ENCODE measurements around the gene ENOX1.

Gene ENOX1

GRCh38 chr13:43580280-43580679 is 206.5 kb downstream of the ENOX1 start:
- TF ChIP-seq FOXP2 (optimal IDR thresholded peaks at IDR 0.05; ENCODE audit: control extremely low read depth, extremely low read length, insufficient read depth) (no peak), EZH2 (IDR thresholded peaks at IDR 0.05) (no peak), POLR2AphosphoS5 (IDR thresholded peaks at IDR 0.05; ENCODE audit: borderline replicate concordance, low read depth, low read length) (no peak)
- H3K9me3 ChIP-seq (ENCODE audit: low read depth, low read length) = no peaks in the 10 kb centered on the region
- H3K4me3 ChIP-seq = no peak overlapping the region
- H3K9ac ChIP-seq (ENCODE audit: insufficient read length) = no peak overlapping the region
- DNase-seq (ENCODE audit: low read depth, low spot score) = no peak
- H3K36me3 ChIP-seq (ENCODE audit: insufficient read depth, low read length) = no peaks in the 10 kb centered on the region
- H3K27ac ChIP-seq = no peak overlapping the region

GRCh38 chr13:43579321-43579720 is 207.5 kb downstream of the ENOX1 start:
- no peak overlapping the region for H3K9ac ChIP-seq (ENCODE audit: insufficient read length)
- no peaks in the 10 kb centered on the region for H3K9me3 ChIP-seq (ENCODE audit: low read depth, low read length)
- no peak for TF ChIP-seq FOXP2 (optimal IDR thresholded peaks at IDR 0.05; ENCODE audit: control extremely low read depth, extremely low read length, insufficient read depth)
- no peak for TF ChIP-seq POLR2AphosphoS5 (IDR thresholded peaks at IDR 0.05; ENCODE audit: borderline replicate concordance, low read depth, low read length)
- no peak for TF ChIP-seq EZH2 (IDR thresholded peaks at IDR 0.05)
- H3K4me3 ChIP-seq = no peak overlapping the region
- DNase-seq (ENCODE audit: low read depth, low spot score) = no peak
- H3K27ac ChIP-seq = no peak overlapping the region
- no peaks in the 10 kb centered on the region for H3K36me3 ChIP-seq (ENCODE audit: insufficient read depth, low read length)

- Histone ChIP-seq H3K36me3 (ENCODE audit: insufficient read depth, low read length) (no peaks in the 10 kb centered on the region), H3K27ac (no peak overlapping the region), H3K9ac (ENCODE audit: insufficient read length) (no peak overlapping the region), H3K4me3 (no peak overlapping the region), H3K9me3 (ENCODE audit: low read depth, low read length) (no peaks in the 10 kb centered on the region)
- TF ChIP-seq FOXP2 (optimal IDR thresholded peaks at IDR 0.05; ENCODE audit: control extremely low read depth, extremely low read length, insufficient read depth) (no peak), POLR2AphosphoS5 (IDR thresholded peaks at IDR 0.05; ENCODE audit: borderline replicate concordance, low read depth, low read length) (no peak), EZH2 (IDR thresholded peaks at IDR 0.05) (no peak)
- no peak for DNase-seq (ENCODE audit: low read depth, low spot score)
These were observed 212.2 kb downstream of the ENOX1 start for GRCh38 chr13:43574605-43575004.

- H3K4me3 ChIP-seq = peak overlapping the region; percentile 61
These were observed 212.8 kb downstream of the ENOX1 start for GRCh38 chr13:43573802-43574514.

GRCh38 chr13:43573361-43573740 is 213.4 kb downstream of the ENOX1 start:
- DNase-seq (ENCODE audit: low read depth, low spot score) = no peak
- peak overlapping the region; percentile 84 for H3K27ac ChIP-seq
- H3K9me3 ChIP-seq (ENCODE audit: low read depth, low read length) = no peaks in the 10 kb centered on the region
- H3K36me3 ChIP-seq (ENCODE audit: insufficient read depth, low read length) = no peaks in the 10 kb centered on the region
- no peak for TF ChIP-seq EZH2 (IDR thresholded peaks at IDR 0.05)
- no peak overlapping the region for H3K9ac ChIP-seq (ENCODE audit: insufficient read length)
- peak overlapping the region; percentile 61 for H3K4me3 ChIP-seq

More at GRCh38 chr13:43573802-43574514, 212.8 kb downstream of the ENOX1 start:
- H3K27ac ChIP-seq = peak overlapping the region; percentile 84
- no peak for TF ChIP-seq EZH2 (IDR thresholded peaks at IDR 0.05)
- no peak for TF ChIP-seq POLR2AphosphoS5 (IDR thresholded peaks at IDR 0.05; ENCODE audit: borderline replicate concordance, low read depth, low read length)
- TF ChIP-seq FOXP2 (optimal IDR thresholded peaks at IDR 0.05; ENCODE audit: control extremely low read depth, extremely low read length, insufficient read depth) = no peak
- H3K9ac ChIP-seq (ENCODE audit: insufficient read length) = no peak overlapping the region
- H3K36me3 ChIP-seq (ENCODE audit: insufficient read depth, low read length) = no peaks in the 10 kb centered on the region
- no peaks in the 10 kb centered on the region for H3K9me3 ChIP-seq (ENCODE audit: low read depth, low read length)
- DNase-seq (ENCODE audit: low read depth, low spot score) = peak; percentile 32

- peak; percentile 51 for DNase-seq (ENCODE audit: low read depth, low spot score)
- Histone ChIP-seq H3K4me3 (peak overlapping the region; percentile 61), H3K27ac (peak overlapping the region; percentile 84), H3K36me3 (ENCODE audit: insufficient read depth, low read length) (no peaks in the 10 kb centered on the region), H3K9ac (ENCODE audit: insufficient read length) (no peak overlapping the region), H3K9me3 (ENCODE audit: low read depth, low read length) (no peaks in the 10 kb centered on the region)
- TF ChIP-seq EZH2 (IDR thresholded peaks at IDR 0.05) (no peak), POLR2AphosphoS5 (IDR thresholded peaks at IDR 0.05; ENCODE audit: borderline replicate concordance, low read depth, low read length) (no peak), FOXP2 (optimal IDR thresholded peaks at IDR 0.05; ENCODE audit: control extremely low read depth, extremely low read length, insufficient read depth) (no peak)
These were observed 214.0 kb downstream of the ENOX1 start for GRCh38 chr13:43572656-43573360.

GRCh38 chr13:43569658-43570057 is 217.1 kb downstream of the ENOX1 start:
- H3K36me3 ChIP-seq (ENCODE audit: insufficient read depth, low read length) = no peaks in the 10 kb centered on the region
- no peak for TF ChIP-seq FOXP2 (optimal IDR thresholded peaks at IDR 0.05; ENCODE audit: control extremely low read depth, extremely low read length, insufficient read depth)
- TF ChIP-seq EZH2 (IDR thresholded peaks at IDR 0.05) = no peak
- TF ChIP-seq POLR2AphosphoS5 (IDR thresholded peaks at IDR 0.05; ENCODE audit: borderline replicate concordance, low read depth, low read length) = no peak
- no peak for DNase-seq (ENCODE audit: low read depth, low spot score)
- H3K27ac ChIP-seq = no peak overlapping the region
- no peak overlapping the region for H3K9ac ChIP-seq (ENCODE audit: insufficient read length)
- no peak overlapping the region for H3K4me3 ChIP-seq
- H3K9me3 ChIP-seq (ENCODE audit: low read depth, low read length) = no peaks in the 10 kb centered on the region

GRCh38 chr13:43567608-43568007 is 219.2 kb downstream of the ENOX1 start:
- Histone ChIP-seq H3K4me3 (no peak overlapping the region), H3K9me3 (ENCODE audit: low read depth, low read length) (no peaks in the 10 kb centered on the region), H3K9ac (ENCODE audit: insufficient read length) (no peak overlapping the region), H3K27ac (no peak overlapping the region; the same call in 1 of the 2 replicates), H3K36me3 (ENCODE audit: insufficient read depth, low read length) (no peaks in the 10 kb centered on the region)
- TF ChIP-seq FOXP2 (optimal IDR thresholded peaks at IDR 0.05; ENCODE audit: control extremely low read depth, extremely low read length, insufficient read depth) (no peak), POLR2AphosphoS5 (IDR thresholded peaks at IDR 0.05; ENCODE audit: borderline replicate concordance, low read depth, low read length) (no peak)
- DNase-seq (ENCODE audit: low read depth, low spot score) = no peak

Data from SK-N-MC (cell line).